ENCODE measurements around the gene ZDHHC24. TPM values are rescaled to one million over a fixed set of nuclear protein-coding genes. Genes with fewer than 3 reads are reported as not detected.

The ZDHHC24 gene
- total RNA-seq, 4 donors from 2014 or later, result 20.3 to 25.9 (median 22.3) TPM

GRCh38 chr11:66556086-66556485 is 10.2 kb upstream of the ZDHHC24 start:
- no peaks in the 10 kb centered on the region for H3K36me3 ChIP-seq
- peaks cover 8 to 13% of the 10 kb centered on the region in 2 donors for H3K4me1 ChIP-seq
- TF ChIP-seq CTCF (IDR thresholded peaks at IDR 0.05) (no peak), POLR2A (IDR thresholded peaks at IDR 0.05) (no peak)
- intact Hi-C loops (cut with DNase I), result no loop called here
- DNase-seq, result peak; percentile 69 to 75
- no peaks in the 10 kb centered on the region for H3K27me3 ChIP-seq
- no peaks in the 10 kb centered on the region for H3K9me3 ChIP-seq
- whole genome bisulfite sequencing, 2 donors, result 51 to 63% methylated on average over 5 to 6 of the region's 7 CpGs
- no peak overlapping the region for H3K27ac ChIP-seq
- H3K4me3 ChIP-seq (replicated peaks in 1 of 3), result no peak overlapping the region

GRCh38 chr11:66555416-66555815 is 9.6 kb upstream of the ZDHHC24 start:
- Histone ChIP-seq H3K36me3 (no peaks in the 10 kb centered on the region), H3K9me3 (no peaks in the 10 kb centered on the region), H3K27ac (no peak overlapping the region), H3K4me3 (replicated peaks in 1 of 3) (no peak overlapping the region), H3K4me1 (peaks cover 8 to 13% of the 10 kb centered on the region in 2 donors), H3K27me3 (no peaks in the 10 kb centered on the region)
- no peak for DNase-seq
- TF ChIP-seq POLR2A (IDR thresholded peaks at IDR 0.05), result no peak
- TF ChIP-seq CTCF (IDR thresholded peaks at IDR 0.05), result no peak
- 87 to 89% methylated on average over 3 of the region's 3 CpGs for WGBS, 2 donors
- intact Hi-C loops (cut with DNase I), result no loop called here

- Histone ChIP-seq H3K9me3 (no peaks in the 10 kb centered on the region), H3K36me3 (no peaks in the 10 kb centered on the region), H3K27me3 (no peaks in the 10 kb centered on the region), H3K27ac (no peak overlapping the region), H3K4me3 (replicated peaks in 1 of 3) (no peak overlapping the region), H3K4me1 (peaks cover 8 to 13% of the 10 kb centered on the region in 2 donors)
- no peak for TF ChIP-seq POLR2A (IDR thresholded peaks at IDR 0.05)
- no peak for TF ChIP-seq CTCF (IDR thresholded peaks at IDR 0.05)
- 80 to 83% methylated on average over 5 of the region's 5 CpGs for WGBS, 2 donors
- no peak for DNase-seq
- intact Hi-C loops (cut with DNase I), result no loop called here
Observed at GRCh38 chr11:66554602-66555001, 8.8 kb upstream of the ZDHHC24 start.

GRCh38 chr11:66550887-66551286 is 5.0 kb upstream of the ZDHHC24 start:
- TF ChIP-seq CTCF (IDR thresholded peaks at IDR 0.05), result no peak
- no peak for TF ChIP-seq POLR2A (IDR thresholded peaks at IDR 0.05)
- Histone ChIP-seq H3K4me1 (peaks cover 5 to 9% of the 10 kb centered on the region in 2 donors), H3K9me3 (no peaks in the 10 kb centered on the region), H3K27ac (no peak overlapping the region), H3K4me3 (replicated peaks in 1 of 3) (no peak overlapping the region), H3K27me3 (no peaks in the 10 kb centered on the region), H3K36me3 (no peaks in the 10 kb centered on the region)
- 77 to 88% methylated on average over 4 of the region's 4 CpGs for WGBS, 2 donors
- no peak for DNase-seq
- intact Hi-C loops (cut with DNase I), result no loop called here

- H3K36me3 ChIP-seq, result no peaks in the 10 kb centered on the region
- H3K9me3 ChIP-seq, result no peaks in the 10 kb centered on the region
- 92 to 97% methylated on average over 3 of the region's 3 CpGs for WGBS, 2 donors
- TF ChIP-seq CTCF (IDR thresholded peaks at IDR 0.05) (no peak), POLR2A (IDR thresholded peaks at IDR 0.05) (no peak)
- H3K4me1 ChIP-seq, result peaks cover 12 to 15% of the 10 kb centered on the region in 2 donors
- H3K27ac ChIP-seq, result no peak overlapping the region
- no peak for DNase-seq
- intact Hi-C loops (cut with DNase I), result no loop called here
- no peak overlapping the region for H3K4me3 ChIP-seq (replicated peaks in 1 of 3)
- no peaks in the 10 kb centered on the region for H3K27me3 ChIP-seq
Observed at GRCh38 chr11:66549696-66550095, 3.8 kb upstream of the ZDHHC24 start.
